WERI-Rb-1 (cell line): ENCODE data around the gene FBXO24.

Experiments
- DNase-seq: peaks from one replicate; pipeline ENCODE4 v3.0.0-alpha.2; 2020
- H3K27ac ChIP-seq: fragments of 250-450 bp; sonication (Bioruptor Pico); 2 replicates; pipeline ENCODE4 v1.5.1; 2020; ENCODE audit warnings: mild to moderate bottlenecking, moderate library complexity
- H3K27me3 ChIP-seq: fragments of 250-450 bp; sonication (Bioruptor Pico); 2 replicates; pipeline ENCODE4 v1.5.1; 2021; ENCODE audit warnings: mild to moderate bottlenecking, low read depth, moderate library complexity; ENCODE audit not compliant: insufficient read depth, severe bottlenecking
- H3K36me3 ChIP-seq: fragments of 250-450 bp; sonication (Bioruptor Pico); 2 replicates; pipeline ENCODE4 v1.5.1; 2020; ENCODE audit warnings: mild to moderate bottlenecking, moderate library complexity
- H3K4me3 ChIP-seq: 2 replicates; pipeline ENCODE4 v1.5.1; 2011; ENCODE audit warnings: low read depth, mild to moderate bottlenecking, control low read depth, low read length
- H3K9me3 ChIP-seq: fragments of 250-450 bp; sonication (Bioruptor Pico); 2 replicates; pipeline ENCODE4 v1.5.1; 2021; ENCODE audit warnings: mild to moderate bottlenecking, moderate library complexity; ENCODE audit not compliant: severe bottlenecking
- TF ChIP-seq, protein P1 (sequence below): IDR thresholded peaks from 2 replicates; pipeline ENCODE4 v1.5.1; 2011; ENCODE audit warnings: low read depth, mild to moderate bottlenecking, control low read depth, inconsistent platforms, low read length

The FBXO24 gene

DNA sequence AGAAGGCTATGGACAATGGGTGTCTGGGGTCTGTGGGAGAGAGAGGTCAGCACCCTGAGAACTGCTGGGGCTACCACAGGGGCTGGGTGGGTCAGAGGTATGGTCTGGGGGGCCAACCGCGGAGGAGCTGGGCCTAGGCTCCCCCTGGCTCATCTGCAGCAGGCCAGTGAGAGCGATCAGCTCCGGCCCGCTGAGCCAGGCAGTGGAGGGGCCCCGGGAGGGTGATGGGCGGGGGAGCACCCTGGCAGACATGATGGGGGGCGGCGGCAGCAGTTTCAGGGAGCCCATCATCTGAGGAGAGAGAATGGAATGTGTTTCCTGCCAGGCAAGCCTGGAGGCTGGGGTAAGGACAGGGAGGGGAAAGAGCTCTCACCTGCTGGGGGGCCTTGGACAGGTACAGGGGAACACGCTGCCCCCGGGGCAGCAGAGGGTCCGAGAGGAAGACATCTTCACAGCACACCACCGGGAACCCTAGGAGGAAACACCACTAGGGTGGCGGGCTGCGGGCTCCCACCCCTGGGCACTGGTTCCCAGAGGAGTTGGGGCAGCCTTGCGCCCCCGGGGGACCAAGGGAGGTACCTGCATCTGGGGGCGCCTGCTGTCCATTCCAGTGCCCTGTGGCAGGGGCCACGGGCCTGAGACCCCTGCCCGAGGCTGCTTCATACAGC is 13.7 kb upstream of the FBXO24 start:
- Histone ChIP-seq H3K4me3 (no peak overlapping the region), H3K27me3 (no peaks in the 10 kb centered on the region), H3K9me3 (no peaks in the 10 kb centered on the region), H3K36me3 (peaks cover 24% of the 10 kb centered on the region), H3K27ac (no peak overlapping the region)
- TF ChIP-seq, protein P1, sequence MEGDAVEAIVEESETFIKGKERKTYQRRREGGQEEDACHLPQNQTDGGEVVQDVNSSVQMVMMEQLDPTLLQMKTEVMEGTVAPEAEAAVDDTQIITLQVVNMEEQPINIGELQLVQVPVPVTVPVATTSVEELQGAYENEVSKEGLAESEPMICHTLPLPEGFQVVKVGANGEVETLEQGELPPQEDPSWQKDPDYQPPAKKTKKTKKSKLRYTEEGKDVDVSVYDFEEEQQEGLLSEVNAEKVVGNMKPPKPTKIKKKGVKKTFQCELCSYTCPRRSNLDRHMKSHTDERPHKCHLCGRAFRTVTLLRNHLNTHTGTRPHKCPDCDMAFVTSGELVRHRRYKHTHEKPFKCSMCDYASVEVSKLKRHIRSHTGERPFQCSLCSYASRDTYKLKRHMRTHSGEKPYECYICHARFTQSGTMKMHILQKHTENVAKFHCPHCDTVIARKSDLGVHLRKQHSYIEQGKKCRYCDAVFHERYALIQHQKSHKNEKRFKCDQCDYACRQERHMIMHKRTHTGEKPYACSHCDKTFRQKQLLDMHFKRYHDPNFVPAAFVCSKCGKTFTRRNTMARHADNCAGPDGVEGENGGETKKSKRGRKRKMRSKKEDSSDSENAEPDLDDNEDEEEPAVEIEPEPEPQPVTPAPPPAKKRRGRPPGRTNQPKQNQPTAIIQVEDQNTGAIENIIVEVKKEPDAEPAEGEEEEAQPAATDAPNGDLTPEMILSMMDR, result no peak
- DNase-seq, result no peak

DNA sequence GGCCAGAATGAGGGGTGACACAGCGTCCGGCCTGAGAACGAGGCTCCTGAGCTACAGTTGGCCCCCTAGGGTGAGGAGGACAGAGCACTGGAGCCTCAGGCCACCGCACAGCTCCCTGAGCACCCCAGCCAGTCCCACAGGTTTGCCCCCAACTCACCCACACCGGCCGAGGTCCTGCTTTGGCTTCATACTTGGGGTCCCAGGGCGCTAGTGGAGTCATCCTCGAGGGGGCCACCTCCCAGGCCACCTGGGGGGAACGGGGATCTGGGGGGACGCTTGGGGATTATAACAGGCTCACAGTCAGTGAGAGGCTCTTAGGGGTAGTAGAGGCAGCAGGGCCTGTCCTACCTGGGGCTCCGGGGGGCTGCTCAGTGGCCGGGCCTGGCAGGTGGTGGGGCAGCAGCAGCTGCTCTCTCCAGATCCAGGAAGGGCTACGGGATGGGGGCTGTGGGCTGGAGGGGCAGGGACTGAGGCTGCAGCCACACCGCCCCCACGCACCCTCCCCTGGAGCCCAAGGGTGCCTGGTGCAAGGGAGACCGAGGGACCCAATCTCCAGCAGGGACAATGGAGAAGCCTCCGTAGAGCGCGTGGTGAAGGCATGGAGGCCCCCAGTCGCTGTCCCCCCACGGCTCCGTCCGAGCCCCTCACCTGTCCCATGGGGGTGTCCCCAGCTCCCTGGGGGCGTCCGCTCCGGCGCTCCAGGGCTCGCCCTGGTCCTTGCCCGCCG is 13.0 kb upstream of the FBXO24 start:
- Histone ChIP-seq H3K4me3 (no peak overlapping the region), H3K9me3 (no peaks in the 10 kb centered on the region), H3K27ac (no peak overlapping the region), H3K36me3 (peaks cover 31% of the 10 kb centered on the region), H3K27me3 (no peaks in the 10 kb centered on the region)
- TF ChIP-seq, protein P1, result no peak
- no peak for DNase-seq

DNA sequence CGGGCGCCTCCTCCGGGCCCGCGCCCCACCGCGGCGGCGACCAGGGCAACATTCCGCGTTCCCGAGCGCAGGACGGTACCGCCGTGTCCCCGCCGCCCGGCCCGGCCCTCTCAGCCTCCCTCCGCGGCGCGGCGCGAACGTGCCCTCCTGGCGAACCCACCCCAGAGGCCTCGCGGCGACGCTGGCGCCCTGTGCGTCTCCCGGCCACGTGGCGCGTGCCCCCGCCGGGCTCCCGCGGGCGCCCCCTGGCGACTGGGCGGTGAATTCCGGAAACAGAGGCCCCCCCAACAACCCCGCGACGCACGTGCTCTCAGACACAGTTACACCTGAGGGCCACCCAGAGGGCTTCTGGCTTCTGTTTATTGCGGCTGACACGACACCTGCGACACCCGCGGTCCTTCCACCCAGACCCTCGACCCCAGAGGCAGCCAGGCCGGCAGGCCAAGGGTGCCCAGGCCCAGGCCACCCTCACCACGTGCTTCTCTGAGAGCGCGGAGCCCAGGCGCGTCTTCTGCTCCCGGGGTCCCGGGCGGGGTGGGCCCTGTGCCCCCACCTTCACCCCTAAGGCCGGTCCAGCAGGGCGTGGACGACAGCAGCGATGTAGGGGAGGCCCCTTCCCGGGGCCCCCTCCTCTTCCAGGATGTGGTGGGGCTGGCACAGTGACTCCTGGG is 12.3 kb upstream of the FBXO24 start, which contains the start of gene SAP25:
Gene SAP25 (minus strand): TSS at position 210 of the 671 bp plus-strand sequence. CDS start 158 bp downstream, at position 52.
- H3K27me3 ChIP-seq, result no peaks in the 10 kb centered on the region
- TF ChIP-seq, protein P1, result no peak
- no peak within 1 kb of the TSS for H3K27ac ChIP-seq
- peaks cover 36% of the 10 kb centered on the region for H3K36me3 ChIP-seq
- H3K4me3 ChIP-seq, result no peak within 1 kb of the TSS
- DNase-seq, result no peak
- H3K9me3 ChIP-seq, result no peaks in the 10 kb centered on the region

DNA sequence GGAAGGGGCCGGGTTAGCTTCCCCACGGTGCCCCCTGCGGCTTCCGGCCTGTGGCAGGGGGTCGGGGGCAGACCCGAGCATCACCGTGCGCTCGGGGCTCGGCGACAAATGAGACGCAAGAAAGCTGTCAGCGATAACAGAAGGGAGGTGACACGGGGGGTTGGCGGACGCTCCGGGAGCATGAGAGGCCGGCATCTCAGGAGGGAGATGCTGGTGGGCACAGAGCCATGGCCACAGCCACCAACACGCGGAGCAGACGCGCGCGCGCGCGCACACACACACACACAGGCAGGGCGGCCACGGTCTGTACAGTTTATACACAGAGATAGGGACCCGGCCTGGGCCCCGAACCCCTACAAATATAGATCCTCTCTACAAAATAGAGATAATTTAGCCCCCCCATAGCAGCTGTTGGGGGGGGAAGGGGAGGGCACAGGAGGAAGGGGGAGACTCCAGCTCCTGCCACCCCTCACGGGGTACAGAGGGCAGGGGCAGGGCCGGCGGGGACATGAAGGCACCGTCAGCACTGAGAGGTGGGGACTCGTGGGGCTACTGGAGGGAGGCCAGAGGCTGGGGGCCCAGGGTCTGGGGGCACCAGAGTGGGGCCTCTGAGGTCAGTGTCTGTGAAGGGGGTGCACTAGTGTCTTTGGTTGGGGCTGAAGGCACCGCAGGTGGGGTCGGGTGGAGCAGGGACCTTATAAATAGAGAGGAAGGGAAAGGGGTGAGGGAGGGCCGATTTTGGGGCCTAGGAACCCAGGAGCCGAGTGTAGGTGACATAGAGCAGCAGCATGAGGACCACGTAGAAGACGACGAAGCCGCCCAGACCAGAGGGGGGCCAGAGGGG is 11.5 kb upstream of the FBXO24 start:
- TF ChIP-seq, protein P1, result no peak
- H3K27ac ChIP-seq, result no peak overlapping the region

DNA sequence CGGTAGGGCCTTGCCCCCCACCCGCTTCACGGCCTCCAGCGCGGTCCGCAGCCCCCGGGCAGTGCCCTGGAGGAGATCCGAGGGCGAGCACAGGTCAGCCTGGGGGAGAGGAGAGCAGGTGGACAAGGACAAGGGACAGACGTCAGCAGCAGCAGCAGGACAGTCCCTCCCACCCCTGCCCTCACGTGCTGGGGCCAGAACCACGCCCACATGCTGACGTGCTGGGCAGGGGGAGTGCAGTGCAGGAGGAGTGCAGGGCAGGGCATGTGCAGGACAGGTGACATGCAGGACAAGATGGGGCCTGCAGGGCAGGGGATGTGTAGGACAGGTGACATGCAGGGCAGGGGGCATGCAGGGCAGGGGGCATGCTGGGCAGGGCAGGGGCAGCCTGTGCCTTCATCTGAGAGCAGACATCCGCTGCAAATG is 10.9 kb upstream of the FBXO24 start:
- no peak for DNase-seq
- Histone ChIP-seq H3K9me3 (no peaks in the 10 kb centered on the region), H3K4me3 (no peak overlapping the region), H3K27ac (no peak overlapping the region), H3K36me3 (peaks cover 46% of the 10 kb centered on the region), H3K27me3 (no peaks in the 10 kb centered on the region)
- TF ChIP-seq, protein P1, result no peak

More for the DNA sequence above, 11.5 kb upstream of the FBXO24 start:
- no peaks in the 10 kb centered on the region for H3K9me3 ChIP-seq
- no peak overlapping the region for H3K4me3 ChIP-seq
- peaks cover 40% of the 10 kb centered on the region for H3K36me3 ChIP-seq
- no peaks in the 10 kb centered on the region for H3K27me3 ChIP-seq
- DNase-seq, result no peak
